ENCODE results near the gene JPH3.

The JPH3 gene

GRCh38 chr16:87681981-87682570 lies 79.8 kb downstream of the JPH3 start:
- DNase-seq (ENCODE audit: low read depth), result no peak

GRCh38 chr16:87682852-87683399 lies 80.6 kb downstream of the JPH3 start:
- DNase-seq (ENCODE audit: low read depth), result no peak

- no peak for DNase-seq (ENCODE audit: low read depth)
Observed at GRCh38 chr16:87684106-87684677, 81.9 kb downstream of the JPH3 start.

GRCh38 chr16:87684711-87685404 lies 82.5 kb downstream of the JPH3 start:
- no peak for DNase-seq (ENCODE audit: low read depth)

- no peak for DNase-seq (ENCODE audit: low read depth)
Observed at GRCh38 chr16:87685405-87685755, 83.1 kb downstream of the JPH3 start.

GRCh38 chr16:87685766-87686165 lies 83.5 kb downstream of the JPH3 start:
- no peak for DNase-seq (ENCODE audit: low read depth)

- no peak for DNase-seq (ENCODE audit: low read depth)
Observed at GRCh38 chr16:87686697-87687096, 84.4 kb downstream of the JPH3 start.

- DNase-seq (ENCODE audit: low read depth), result no peak
Observed at GRCh38 chr16:87687126-87687910, 85.0 kb downstream of the JPH3 start.

GRCh38 chr16:87687998-87688529 lies 85.8 kb downstream of the JPH3 start:
- no peak for DNase-seq (ENCODE audit: low read depth)

GRCh38 chr16:87688876-87689815 lies 86.8 kb downstream of the JPH3 start:
- no peak for DNase-seq (ENCODE audit: low read depth)

GRCh38 chr16:87689956-87690465 lies 87.7 kb downstream of the JPH3 start:
- no peak for DNase-seq (ENCODE audit: low read depth)

- DNase-seq (ENCODE audit: low read depth), result no peak
Observed at GRCh38 chr16:87690911-87691685, 88.8 kb downstream of the JPH3 start.

- DNase-seq (ENCODE audit: low read depth), result no peak
Observed at GRCh38 chr16:87691686-87692079, 89.4 kb downstream of the JPH3 start.

GRCh38 chr16:87692176-87692575 lies 89.9 kb downstream of the JPH3 start:
- no peak for DNase-seq (ENCODE audit: low read depth)

GRCh38 chr16:87692756-87693155 lies 90.4 kb downstream of the JPH3 start:
- DNase-seq (ENCODE audit: low read depth), result no peak

GRCh38 chr16:87693827-87694226 lies 91.5 kb downstream of the JPH3 start:
- DNase-seq (ENCODE audit: low read depth), result no peak

GRCh38 chr16:87694441-87695125 lies 92.3 kb downstream of the JPH3 start:
- DNase-seq (ENCODE audit: low read depth), result no peak

GRCh38 chr16:87695534-87695933 lies 93.2 kb downstream of the JPH3 start:
- no peak for DNase-seq (ENCODE audit: low read depth)

GRCh38 chr16:87696726-87697125 lies 94.4 kb downstream of the JPH3 start:
- no peak for DNase-seq (ENCODE audit: low read depth)

- no peak for DNase-seq (ENCODE audit: low read depth)
Observed at GRCh38 chr16:87697256-87697655, 94.9 kb downstream of the JPH3 start.
